WTC11 (cell line): ENCODE results near the gene PMP22.

Experiments used
- ATF2 ChIP-seq: sonication (generic); formaldehyde crosslinking; IDR thresholded peaks from 2 replicates; pipeline ENCODE4 v1.8.1; 2022; ENCODE audit warnings: low read depth, missing genetic modification reagents, borderline replicate concordance
- CTCF ChIP-seq: fragments of 200-600 bp; IDR thresholded peaks from 2 replicates; pipeline ENCODE4 v1.8.0; 2022; ENCODE audit warnings: antibody characterized with exemption
- ETV6 ChIP-seq: sonication (generic); formaldehyde crosslinking; IDR thresholded peaks from 2 replicates; pipeline ENCODE4 v1.8.1; 2022; ENCODE audit warnings: mild to moderate bottlenecking, missing genetic modification reagents
- FOXJ3 ChIP-seq: sonication (generic); formaldehyde crosslinking; IDR thresholded peaks from 2 replicates; pipeline ENCODE4 v1.9.0; 2021; ENCODE audit warnings: missing genetic modification reagents, mild to moderate bottlenecking, borderline replicate concordance
- FOXP1 ChIP-seq: sonication (generic); formaldehyde crosslinking; IDR thresholded peaks from 2 replicates; pipeline ENCODE4 v1.8.0; 2022; ENCODE audit warnings: missing genetic modification reagents, mild to moderate bottlenecking, moderate library complexity, borderline replicate concordance
- IRF2 ChIP-seq: sonication (generic); formaldehyde crosslinking; IDR thresholded peaks from 2 replicates; pipeline ENCODE4 v1.8.0; 2022; ENCODE audit warnings: low read depth, missing genetic modification reagents, borderline replicate concordance
- MAX ChIP-seq: sonication (generic); formaldehyde crosslinking; IDR thresholded peaks from 2 replicates; pipeline ENCODE4 v1.8.0; 2022; ENCODE audit warnings: mild to moderate bottlenecking, missing genetic modification reagents
- ZBTB21 ChIP-seq: sonication (generic); formaldehyde crosslinking; IDR thresholded peaks from 2 replicates; pipeline ENCODE4 v1.8.1; 2023; ENCODE audit warnings: mild to moderate bottlenecking, missing genetic modification reagents, borderline replicate concordance
- ZNF263 ChIP-seq: sonication (generic); formaldehyde crosslinking; IDR thresholded peaks from 2 replicates; pipeline ENCODE4 v1.8.1; 2022; ENCODE audit warnings: low read depth, mild to moderate bottlenecking, moderate library complexity, missing genetic modification reagents
- TF ChIP-seq, protein P1 (sequence below): sonication (generic); formaldehyde crosslinking; IDR thresholded peaks from 2 replicates; pipeline ENCODE4 v1.8.1; 2023; ENCODE audit warnings: mild to moderate bottlenecking, missing genetic modification reagents, moderate library complexity

DNA sequence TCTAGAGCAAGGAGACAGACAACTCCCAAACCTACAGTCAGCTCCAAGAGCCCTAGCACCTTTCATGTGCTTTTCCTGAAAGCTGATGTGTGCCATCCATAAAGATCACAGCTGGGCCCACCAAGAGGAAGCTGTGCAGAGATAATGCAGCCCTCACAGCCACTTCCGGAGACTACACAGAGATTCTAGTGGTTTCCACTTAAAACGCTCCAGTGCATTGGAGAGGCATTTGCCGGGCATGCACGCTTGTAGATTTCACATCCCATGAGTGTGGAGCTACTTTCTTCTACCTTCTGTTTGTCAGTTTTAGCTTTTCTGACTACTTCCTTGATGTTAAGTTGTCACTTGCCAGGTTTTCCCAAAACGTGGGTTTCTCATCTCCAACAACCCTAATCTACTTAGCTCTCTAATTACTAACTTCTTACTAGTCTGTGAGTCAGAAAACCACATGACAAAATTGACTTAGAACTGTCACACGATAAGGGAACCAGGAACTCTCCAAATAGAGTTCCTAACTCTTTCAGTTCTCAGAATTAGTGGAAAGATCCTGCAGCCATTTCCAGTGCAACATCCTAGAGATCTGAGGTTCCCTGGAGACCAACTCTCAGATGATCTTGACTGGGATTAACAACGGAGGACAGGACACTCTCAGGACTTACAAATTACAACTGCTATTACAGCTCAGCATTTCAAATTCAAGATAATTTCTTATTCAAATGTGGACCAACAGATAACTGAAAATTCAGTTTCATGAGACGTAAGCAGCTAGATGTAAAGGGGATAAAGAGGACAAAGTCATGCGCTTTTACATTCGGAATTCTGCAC is 28.6 kb downstream of the PMP22 start:
- TF ChIP-seq ETV6 (CRISPR knock-in tag) (no peak), CTCF (no peak), FOXJ3 (CRISPR knock-in tag) (no peak), FOXP1 (no peak), ATF2 (CRISPR knock-in tag) (no peak), IRF2 (CRISPR knock-in tag) (no peak), ZNF263 (no peak), ZBTB21 (CRISPR knock-in tag) (no peak), MAX (CRISPR knock-in tag) (no peak)
- TF ChIP-seq, protein P1, sequence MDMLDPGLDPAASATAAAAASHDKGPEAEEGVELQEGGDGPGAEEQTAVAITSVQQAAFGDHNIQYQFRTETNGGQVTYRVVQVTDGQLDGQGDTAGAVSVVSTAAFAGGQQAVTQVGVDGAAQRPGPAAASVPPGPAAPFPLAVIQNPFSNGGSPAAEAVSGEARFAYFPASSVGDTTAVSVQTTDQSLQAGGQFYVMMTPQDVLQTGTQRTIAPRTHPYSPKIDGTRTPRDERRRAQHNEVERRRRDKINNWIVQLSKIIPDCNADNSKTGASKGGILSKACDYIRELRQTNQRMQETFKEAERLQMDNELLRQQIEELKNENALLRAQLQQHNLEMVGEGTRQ (CRISPR knock-in tag): no peak
